OCI-LY3 (cell line): Measurements from ENCODE around the gene OGFOD1.

ENCODE experiments used
- H2AFZ ChIP-seq: fragments of 200-600, 300-600 bp; shearing (Covaris generic); 2 replicates; pipeline ENCODE4 v1.6.0; 2014; ENCODE audit warnings: antibody characterized with exemption, low read depth, low read length
- H3K27ac ChIP-seq: fragments of 200-600, 300-600 bp; sonication (generic); 2 replicates; pipeline ENCODE4 v1.5.1; 2014; ENCODE audit warnings: mild to moderate bottlenecking, low read length, moderate library complexity, mixed read lengths
- H3K27me3 ChIP-seq: fragments of 200-600, 300-600 bp; sonication (generic); 2 replicates; pipeline ENCODE4 v1.6.1; 2014; ENCODE audit warnings: low read depth, low read length, mixed read lengths
- H3K36me3 ChIP-seq: fragments of 200-600, 300-600 bp; sonication (generic); replicated peaks from 2 replicates; pipeline ENCODE3; 2014; ENCODE audit warnings: low read depth, low read length, mixed read lengths
- H3K4me1 ChIP-seq: fragments of 300-600, 200-600 bp; sonication (generic); 2 replicates; pipeline ENCODE4 v1.6.1; 2014; ENCODE audit warnings: low read length, mixed read lengths
- H3K4me2 ChIP-seq: fragments of 200-600, 300-600 bp; sonication (generic); 2 replicates; pipeline ENCODE4 v1.6.1; 2014; ENCODE audit warnings: low read length, mixed read lengths
- H3K4me3 ChIP-seq: fragments of 300-600, 200-600 bp; sonication (generic); 2 replicates; pipeline ENCODE4 v1.5.1; 2014; ENCODE audit warnings: antibody characterized with exemption, mild to moderate bottlenecking, low read length, moderate library complexity
- H3K79me2 ChIP-seq: fragments of 300-600, 200-600 bp; shearing (Covaris generic); 2 replicates; pipeline ENCODE4 v1.6.1; 2014; ENCODE audit warnings: mild to moderate bottlenecking, low read length, mixed read lengths
- H3K9ac ChIP-seq: fragments of 300-600, 200-600 bp; shearing (Covaris generic); 2 replicates; pipeline ENCODE4 v1.6.0; 2014; ENCODE audit warnings: mild to moderate bottlenecking, low read length, moderate library complexity
- H3K9me3 ChIP-seq: fragments of 200-600, 300-600 bp; shearing (Covaris generic); 2 replicates; pipeline ENCODE4 v1.6.1; 2014; ENCODE audit warnings: low read length, mixed read lengths; ENCODE audit not compliant: insufficient read depth
- H4K20me1 ChIP-seq: fragments of 200-600, 300-600 bp; sonication (generic); 2 replicates; pipeline ENCODE4 v1.6.1; 2016; ENCODE audit warnings: low read length, mixed read lengths; ENCODE audit not compliant: insufficient read depth
- CTCF ChIP-seq: fragments of 200-600, 300-600 bp; sonication (generic); IDR thresholded peaks from 2 replicates; pipeline ENCODE4 v1.5.1; 2014; ENCODE audit warnings: antibody characterized with exemption, low read length, low read depth
- EZH2phosphoT487 ChIP-seq: fragments of 200-600 bp; shearing (Covaris generic); IDR thresholded peaks from 2 replicates; pipeline ENCODE4 v1.6.1; 2018; ENCODE audit warnings: antibody characterized with exemption, mixed run types, low read depth

OGFOD1 gene

GRCh38 chr16:56519459-56520250, 68.3 kb downstream of the OGFOD1 start, which contains the start of gene BBS2:
BBS2 (minus strand) TSS chr16:56520024; CDS start chr16:56519862, 162 bp downstream.
- H3K4me3 ChIP-seq, result peak within 1 kb of the TSS; percentile 89
- peak within 1 kb of the TSS; percentile 86 for H3K4me2 ChIP-seq
- TF ChIP-seq EZH2phosphoT487, result no peak
- no peak for TF ChIP-seq CTCF
- no peaks in the 10 kb centered on the region for H3K79me2 ChIP-seq
- peaks cover 8% of the 10 kb centered on the region for H3K4me1 ChIP-seq
- H3K27ac ChIP-seq, result peak within 1 kb of the TSS; percentile 48
- peak within 1 kb of the TSS; percentile 97 for H2AFZ ChIP-seq
- no peaks in the 10 kb centered on the region for H3K27me3 ChIP-seq
- no peaks in the 10 kb centered on the region for H4K20me1 ChIP-seq
- no peaks in the 10 kb centered on the region for H3K36me3 ChIP-seq
- H3K9ac ChIP-seq, result peak within 1 kb of the TSS; percentile 78
- H3K9me3 ChIP-seq, result no peaks in the 10 kb centered on the region

DNA sequence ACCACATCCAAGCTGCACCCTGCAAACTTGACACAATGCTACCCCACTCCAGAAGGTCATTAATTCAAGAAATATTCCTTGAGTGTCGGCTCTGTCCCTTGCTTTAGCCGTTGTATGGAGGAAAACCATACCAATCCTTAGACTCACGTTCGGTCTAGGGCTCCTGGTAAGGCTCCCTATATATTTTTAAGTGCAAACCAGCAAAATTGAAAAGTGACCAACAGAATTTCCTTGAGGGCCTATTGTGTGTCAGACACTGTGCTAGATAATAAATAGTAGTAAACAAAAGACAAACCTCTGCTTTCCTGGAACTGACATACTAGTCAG, 68.9 kb downstream of the OGFOD1 start:
- H3K27ac ChIP-seq, result no peak overlapping the region

GRCh38 chr16:56525236-56525635, 73.9 kb downstream of the OGFOD1 start:
- Histone ChIP-seq H2AFZ (no peak overlapping the region), H3K9me3 (no peaks in the 10 kb centered on the region), H3K27me3 (0 out of 2 replicates have a peak, but pooled peaks cover 6% of the 10 kb centered on the region), H3K4me3 (no peak overlapping the region), H3K9ac (no peak overlapping the region), H4K20me1 (no peaks in the 10 kb centered on the region), H3K4me2 (no peak overlapping the region), H3K4me1 (peaks cover 5% of the 10 kb centered on the region), H3K36me3 (no peaks in the 10 kb centered on the region), H3K27ac (no peak overlapping the region), H3K79me2 (no peaks in the 10 kb centered on the region)
- TF ChIP-seq CTCF, result no peak
- no peak for TF ChIP-seq EZH2phosphoT487

More for the DNA sequence above, 68.9 kb downstream of the OGFOD1 start:
- TF ChIP-seq EZH2phosphoT487, result no peak
- TF ChIP-seq CTCF, result no peak
- Histone ChIP-seq H2AFZ (peak overlapping the region; percentile 96), H4K20me1 (no peaks in the 10 kb centered on the region), H3K9ac (peak overlapping the region; percentile 64), H3K4me1 (peaks cover 8% of the 10 kb centered on the region), H3K4me3 (peak overlapping the region; percentile 89), H3K9me3 (no peaks in the 10 kb centered on the region), H3K4me2 (peak overlapping the region; percentile 86), H3K79me2 (no peaks in the 10 kb centered on the region), H3K27me3 (no peaks in the 10 kb centered on the region), H3K36me3 (no peaks in the 10 kb centered on the region)
